ENCODE results near the gene BCL11A. TPM values are rescaled to one million over a fixed set of nuclear protein-coding genes. Genes with fewer than 3 reads are reported as not detected.

The BCL11A gene
- total RNA-seq, 2 experiments from 2014 or later: 0.45 to 0.54 TPM

GRCh38 chr2:60504049-60504448 lies 49.4 kb downstream of the BCL11A start:
- Mint-ChIP-seq H3K36me3 (ENCODE audit: low read depth) (no peaks in the 10 kb centered on the region), H3K4me1 (ENCODE audit: low read depth) (no peaks in the 10 kb centered on the region), H3K4me3 (no peak overlapping the region), H3K27me3 (peaks cover 6% of the 10 kb centered on the region), H3K27ac (no peak overlapping the region), H3K9me3 (no peaks in the 10 kb centered on the region)
- TF ChIP-seq, protein P1, sequence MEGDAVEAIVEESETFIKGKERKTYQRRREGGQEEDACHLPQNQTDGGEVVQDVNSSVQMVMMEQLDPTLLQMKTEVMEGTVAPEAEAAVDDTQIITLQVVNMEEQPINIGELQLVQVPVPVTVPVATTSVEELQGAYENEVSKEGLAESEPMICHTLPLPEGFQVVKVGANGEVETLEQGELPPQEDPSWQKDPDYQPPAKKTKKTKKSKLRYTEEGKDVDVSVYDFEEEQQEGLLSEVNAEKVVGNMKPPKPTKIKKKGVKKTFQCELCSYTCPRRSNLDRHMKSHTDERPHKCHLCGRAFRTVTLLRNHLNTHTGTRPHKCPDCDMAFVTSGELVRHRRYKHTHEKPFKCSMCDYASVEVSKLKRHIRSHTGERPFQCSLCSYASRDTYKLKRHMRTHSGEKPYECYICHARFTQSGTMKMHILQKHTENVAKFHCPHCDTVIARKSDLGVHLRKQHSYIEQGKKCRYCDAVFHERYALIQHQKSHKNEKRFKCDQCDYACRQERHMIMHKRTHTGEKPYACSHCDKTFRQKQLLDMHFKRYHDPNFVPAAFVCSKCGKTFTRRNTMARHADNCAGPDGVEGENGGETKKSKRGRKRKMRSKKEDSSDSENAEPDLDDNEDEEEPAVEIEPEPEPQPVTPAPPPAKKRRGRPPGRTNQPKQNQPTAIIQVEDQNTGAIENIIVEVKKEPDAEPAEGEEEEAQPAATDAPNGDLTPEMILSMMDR (IDR thresholded peaks at IDR 0.05): no peak
- intact Hi-C loops (cut with micrococcal nuclease): no loop called here
- ChIA-PET CTCF (no interaction called here), POLR2A (no interaction called here)
- ATAC-seq: no peak
- DNase-seq: no peak

- intact Hi-C loops (cut with micrococcal nuclease): no loop called here
- H3K9me3 Mint-ChIP-seq: no peaks in the 10 kb centered on the region
- DNase-seq (no peak), ATAC-seq (no peak)
- no peak overlapping the region for H3K4me3 Mint-ChIP-seq
- H3K4me1 Mint-ChIP-seq (ENCODE audit: low read depth): peaks cover 2% of the 10 kb centered on the region
- no peak overlapping the region for H3K27ac Mint-ChIP-seq
- POLR2A ChIA-PET: no interaction called here
- CTCF ChIA-PET: interaction anchor here (0.6 to 1.2 kb wide), 3 partner anchors 14 to 80 kb away, joined by 3 to 5 read pairs (median 3); no protein-coding TSS in a partner anchor
- TF ChIP-seq, protein P1 (IDR thresholded peaks at IDR 0.05): no peak
- peaks cover 4% of the 10 kb centered on the region for H3K27me3 Mint-ChIP-seq
- H3K36me3 Mint-ChIP-seq (ENCODE audit: low read depth): no peaks in the 10 kb centered on the region
Measured at GRCh38 chr2:60502144-60502543, 51.3 kb downstream of the BCL11A start.

DNA sequence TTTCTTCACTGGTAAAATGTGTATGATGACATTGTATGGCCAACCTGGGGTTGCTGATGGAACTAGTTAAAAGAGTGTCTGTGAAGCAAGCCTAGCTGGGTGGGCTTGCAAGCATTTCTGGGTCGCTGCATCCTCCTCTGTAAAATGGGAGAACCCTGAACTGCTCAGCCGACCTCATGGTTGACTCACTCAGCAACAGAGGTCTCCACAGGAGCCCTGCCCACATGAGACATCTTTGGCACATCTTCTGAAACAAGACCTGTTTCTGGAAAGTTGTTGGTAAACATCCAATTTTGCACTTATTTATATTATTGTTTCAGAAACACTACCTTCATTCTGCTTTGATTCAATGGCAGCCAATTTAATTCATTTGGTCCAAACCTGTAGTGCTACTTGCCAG lies 52.6 kb downstream of the BCL11A start:
- Mint-ChIP-seq H3K36me3 (ENCODE audit: low read depth) (no peaks in the 10 kb centered on the region), H3K4me1 (ENCODE audit: low read depth) (peaks cover 2% of the 10 kb centered on the region), H3K27ac (no peak overlapping the region), H3K4me3 (no peak overlapping the region), H3K9me3 (no peaks in the 10 kb centered on the region), H3K27me3 (peaks cover 4% of the 10 kb centered on the region)
- CTCF ChIA-PET: interaction anchor here (0.6 kb wide), 1 partner anchor 1275 kb away, joined by 3 read pairs; no protein-coding TSS in a partner anchor
- POLR2A ChIA-PET: no interaction called here
- TF ChIP-seq, protein P1 (IDR thresholded peaks at IDR 0.05): no peak
- no peak for ATAC-seq
- intact Hi-C loops (cut with micrococcal nuclease): no loop called here
- DNase-seq: no peak

GRCh38 chr2:60499651-60500265 lies 53.7 kb downstream of the BCL11A start:
- no peak for DNase-seq
- H3K9me3 Mint-ChIP-seq: no peaks in the 10 kb centered on the region
- no peaks in the 10 kb centered on the region for H3K36me3 Mint-ChIP-seq (ENCODE audit: low read depth)
- ATAC-seq: no peak
- H3K27me3 Mint-ChIP-seq: peaks cover 2% of the 10 kb centered on the region
- CTCF ChIA-PET: no interaction called here
- H3K27ac Mint-ChIP-seq: no peak overlapping the region
- H3K4me1 Mint-ChIP-seq (ENCODE audit: low read depth): peaks cover 2% of the 10 kb centered on the region
- intact Hi-C loops (cut with micrococcal nuclease): no loop called here
- TF ChIP-seq, protein P1 (IDR thresholded peaks at IDR 0.05): no peak
- POLR2A ChIA-PET: interaction anchor here (0.6 kb wide), 1 partner anchor 1475 kb away, joined by 3 read pairs; no protein-coding TSS in a partner anchor
- H3K4me3 Mint-ChIP-seq: no peak overlapping the region

DNA sequence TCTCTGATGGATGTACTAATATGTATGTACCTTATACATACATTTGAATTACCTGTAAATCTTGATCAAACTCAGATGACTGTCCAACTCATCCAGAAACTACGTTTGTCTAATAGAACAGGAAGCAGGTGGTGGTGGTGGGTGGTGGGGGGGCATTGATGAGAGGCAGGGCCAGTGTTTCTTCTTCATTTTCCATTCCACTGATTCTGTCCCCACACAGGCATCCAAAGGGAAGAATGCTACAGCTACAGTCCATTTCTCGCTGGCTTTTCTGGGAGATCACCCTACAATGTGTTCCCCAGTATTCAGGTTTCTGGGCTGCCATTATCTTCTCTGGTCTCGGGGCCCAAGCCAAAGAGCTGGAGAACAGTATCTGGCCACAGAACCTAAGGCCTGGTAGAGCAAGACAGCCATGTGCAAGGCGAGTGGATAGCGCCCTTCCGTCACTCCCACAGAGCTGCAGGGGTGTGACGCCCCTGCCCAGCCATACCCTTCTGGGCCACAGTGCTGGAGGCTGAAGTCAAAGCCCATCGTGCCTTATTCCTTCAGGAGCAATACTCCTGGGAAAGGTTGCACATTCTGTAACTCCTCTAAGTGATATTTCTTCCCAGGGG lies 54.5 kb downstream of the BCL11A start:
- CTCF ChIA-PET: interaction anchor here (0.9 kb wide), 1 partner anchor 83 kb away, joined by 3 read pairs; no protein-coding TSS in a partner anchor
- intact Hi-C loops (cut with micrococcal nuclease): no loop called here
- ATAC-seq (peak; percentile 48), DNase-seq (peak; percentile 17)
- Mint-ChIP-seq H3K9me3 (no peaks in the 10 kb centered on the region), H3K27ac (no peak overlapping the region), H3K4me1 (ENCODE audit: low read depth) (peaks cover 2% of the 10 kb centered on the region), H3K36me3 (ENCODE audit: low read depth) (no peaks in the 10 kb centered on the region), H3K4me3 (no peak overlapping the region), H3K27me3 (no peaks in the 10 kb centered on the region)
- POLR2A ChIA-PET: no interaction called here
- TF ChIP-seq, protein P1 (IDR thresholded peaks at IDR 0.05): no peak
